Liver (tissue), 9 donors: ENCODE measurements around the gene LACC1. TPM values are rescaled to one million over a fixed set of nuclear protein-coding genes. Genes with fewer than 3 reads are reported as not detected.

ENCODE experiments used
- DNase-seq: peaks from one replicate; pipeline ENCODE4 v3.0.0-alpha.2; 2017; ENCODE audit warnings: low spot score
- H3K27ac ChIP-seq, 2 donors: one replicate each; pipeline ENCODE4 v1.7.0; 2013; ENCODE audit warnings: inconsistent platforms in 2 of 2, low read length in 2 of 2, control low read depth in 1 of 2, low read depth in 1 of 2, mild to moderate bottlenecking in 1 of 2
- H3K27me3 ChIP-seq, 4 donors: one replicate each; pipeline versions ENCODE4 v1.6.1 to v1.7.0; 2013; ENCODE audit warnings: low read length in 3 of 4, inconsistent platforms in 1 of 4, mild to moderate bottlenecking in 1 of 4, moderate library complexity in 1 of 4; ENCODE audit not compliant: control insufficient read depth in 4 of 4, insufficient read depth in 4 of 4
- H3K36me3 ChIP-seq, 4 donors: one replicate each; pipeline versions ENCODE4 v1.6.1 to v1.7.0; 2013; ENCODE audit warnings: low read length in 3 of 4, mild to moderate bottlenecking in 3 of 4, low read depth in 1 of 4, moderate library complexity in 1 of 4; ENCODE audit not compliant: control insufficient read depth in 4 of 4, insufficient read depth in 3 of 4
- H3K4me1 ChIP-seq, 4 donors: one replicate each; pipeline versions ENCODE4 v1.6.1 to v1.7.0; 2013; ENCODE audit warnings: low read length in 3 of 4, mild to moderate bottlenecking in 3 of 4, moderate library complexity in 1 of 4; ENCODE audit not compliant: control insufficient read depth in 4 of 4, insufficient read depth in 4 of 4
- H3K4me3 ChIP-seq, 3 donors: one replicate each; pipeline versions ENCODE4 v1.6.1 to v1.7.0; 2013; ENCODE audit warnings: low read length in 3 of 3, control low read depth in 1 of 3, low read depth in 1 of 3, mild to moderate bottlenecking in 1 of 3
- H3K9ac ChIP-seq, 2 donors: one replicate each; pipeline ENCODE4 v1.7.0; 2013; ENCODE audit warnings: low read length in 2 of 2, mild to moderate bottlenecking in 2 of 2, moderate library complexity in 2 of 2, control low read depth in 1 of 2, low read depth in 1 of 2
- H3K9me3 ChIP-seq, 4 donors: one replicate each; pipeline versions ENCODE4 v1.6.1 to v1.7.0; 2013; ENCODE audit warnings: low read length in 3 of 4; ENCODE audit not compliant: control insufficient read depth in 4 of 4
- EGR1 ChIP-seq, 2 donors: IDR thresholded peaks; 2 replicates each; pipeline ENCODE4 v1.6.1; 2016 to 2018; ENCODE audit warnings: antibody characterized with exemption in 2 of 2, low read depth in 2 of 2
- FOXA1 ChIP-seq: IDR thresholded peaks from 2 replicates; pipeline ENCODE4 v1.6.1; 2016; ENCODE audit warnings: antibody characterized with exemption
- FOXA2 ChIP-seq: IDR thresholded peaks from 2 replicates; pipeline ENCODE4 v1.6.1; 2016; ENCODE audit warnings: antibody characterized with exemption
- GABPA ChIP-seq, 2 donors: IDR thresholded peaks in 1 of 2; conservative IDR thresholded peaks in 1 of 2; 2 replicates each; pipeline ENCODE4 v1.6.1; 2016; ENCODE audit warnings: antibody characterized with exemption in 2 of 2, mild to moderate bottlenecking in 1 of 2, moderate library complexity in 1 of 2
- HNF4A ChIP-seq, 2 donors: conservative IDR thresholded peaks; 2 replicates each; pipeline ENCODE4 v1.6.1; 2016; ENCODE audit warnings: antibody characterized with exemption in 2 of 2, mild to moderate bottlenecking in 2 of 2
- HNF4G ChIP-seq: IDR thresholded peaks from 2 replicates; pipeline ENCODE4 v1.6.1; 2016; ENCODE audit warnings: antibody characterized with exemption
- JUND ChIP-seq, 2 donors: IDR thresholded peaks; 2 replicates each; pipeline ENCODE4 v1.6.1; 2016; ENCODE audit warnings: antibody characterized with exemption in 2 of 2
- NR2F2 ChIP-seq: IDR thresholded peaks from 2 replicates; pipeline ENCODE4 v1.6.1; 2016; ENCODE audit warnings: antibody characterized with exemption
- RAD21 ChIP-seq, 2 donors: IDR thresholded peaks; 2 replicates each; pipeline ENCODE4 v1.6.1; 2016; ENCODE audit warnings: antibody characterized with exemption in 2 of 2, mild to moderate bottlenecking in 2 of 2
- RXRA ChIP-seq, 2 donors: IDR thresholded peaks; 2 replicates each; pipeline ENCODE4 v1.6.1; 2017 to 2018; ENCODE audit warnings: antibody characterized with exemption in 2 of 2, mild to moderate bottlenecking in 1 of 2
- SP1 ChIP-seq: IDR thresholded peaks from 2 replicates; pipeline ENCODE4 v1.6.1; 2018; ENCODE audit warnings: antibody characterized with exemption, mild to moderate bottlenecking
- TAF1 ChIP-seq: conservative IDR thresholded peaks from 2 replicates; pipeline ENCODE4 v1.6.1; 2016; ENCODE audit warnings: antibody characterized with exemption, mild to moderate bottlenecking
- YY1 ChIP-seq: IDR thresholded peaks from 2 replicates; pipeline ENCODE4 v1.6.1; 2016; ENCODE audit warnings: antibody characterized with exemption, mild to moderate bottlenecking
- WGBS: extraction: QIAGEN DNeasy Blood & Tissue Kit; methylation state at CpG from one replicate; pipeline ENCODE4 v1.1.7; 2013; 5-methylcytosine and 5-hydroxymethylcytosine counted together
- polyA plus RNA-seq, 2 donors: library from polyadenylated mRNA; stranded (reverse) in 1 of 2; unstranded in 1 of 2; fragments of 200-250 nt in 1 of 2; fragments of >200 nt in 1 of 2; fragmentation: Nextera tagmentation in 1 of 2; extraction: Ambion mirVana in 1 of 2; gene quantifications; one replicate each; pipeline versions ENCODE4 v1.2.1 to v1.2.3, GENCODE V29; 2013 to 2015
- total RNA-seq, 2 donors: library from RNA; depleted of rRNA; stranded (reverse); fragments of >200 nt; gene quantifications; one replicate each; pipeline ENCODE4 v1.2.3, GENCODE V29; 2014
- TF ChIP-seq, protein P1 (sequence below): IDR thresholded peaks from 2 replicates; pipeline ENCODE4 v1.6.1; 2016; ENCODE audit warnings: antibody characterized with exemption
- TF ChIP-seq, protein P2 (sequence below): IDR thresholded peaks from 2 replicates; pipeline ENCODE4 v1.6.1; 2016; ENCODE audit warnings: antibody characterized with exemption
- TF ChIP-seq, protein P3 (sequence below): fragments of 150-350 bp; IDR thresholded peaks from 2 replicates; pipeline ENCODE4 v1.5.1; 2017; ENCODE audit warnings: improper control_type of control experiment, low read depth, low read length; ENCODE audit not compliant: missing input control
- TF ChIP-seq, protein P4 (sequence below): IDR thresholded peaks from 2 replicates; pipeline ENCODE4 v1.6.1; 2016; ENCODE audit warnings: antibody characterized with exemption, mild to moderate bottlenecking
- TF ChIP-seq, protein P5 (sequence below): IDR thresholded peaks from 2 replicates; pipeline ENCODE4 v1.6.1; 2016; ENCODE audit warnings: antibody characterized with exemption
- donor health status: healthy.
- donor health status: healthy.
- donor health status: healthy.
- donor health status: healthy.
- donor health status: healthy.

Gene LACC1
- total and polyA plus RNA-seq, 4 donors = 2.2 to 4.4 (median 2.5) TPM

DNA sequence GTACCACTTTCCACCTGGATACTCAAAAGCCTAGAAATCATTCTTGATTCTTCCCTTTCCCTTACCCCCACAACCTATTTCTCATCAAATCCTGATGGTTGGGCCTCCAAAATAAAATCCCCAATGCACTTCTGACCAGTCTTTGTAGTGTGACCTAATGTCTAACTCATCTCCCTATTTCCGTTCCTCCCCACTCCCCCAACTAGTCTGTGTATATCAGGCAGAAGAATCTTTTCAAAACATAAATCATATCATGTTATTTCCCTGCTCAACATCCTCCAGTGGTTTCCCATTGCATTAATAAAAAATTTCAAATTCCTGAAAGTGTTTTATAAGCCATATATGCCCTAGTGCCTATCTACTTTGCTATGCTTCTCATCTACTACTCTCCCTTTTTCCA is 17.8 kb upstream of the LACC1 start:
- Histone ChIP-seq H3K9me3 (no peaks in the 10 kb centered on the region), H3K4me1 (no peaks in the 10 kb centered on the region), H3K36me3 (peaks cover 0 to 4% (median 3%) of the 10 kb centered on the region in 4 donors), H3K4me3 (no peak overlapping the region), H3K27me3 (no peaks in the 10 kb centered on the region), H3K27ac (no peak overlapping the region), H3K9ac (no peak overlapping the region)
- TF ChIP-seq RAD21 (IDR thresholded peaks at IDR 0.05) (no peak), YY1 (no peak), SP1 (no peak), HNF4A (conservative IDR thresholded peaks at IDR 0.05) (no peak), FOXA2 (no peak), FOXA1 (no peak), RXRA (IDR thresholded peaks at IDR 0.05) (no peak), NR2F2 (no peak), GABPA (IDR thresholded peaks at IDR 0.05 in 1 of 2, conservative IDR thresholded peaks at IDR 0.05 in 1 of 2) (no peak), EGR1 (IDR thresholded peaks at IDR 0.05; ENCODE audit: low read depth in 2 of 2) (no peak), HNF4G (no peak), TAF1 (no peak), JUND (IDR thresholded peaks at IDR 0.05) (no peak)
- TF ChIP-seq, protein P1, sequence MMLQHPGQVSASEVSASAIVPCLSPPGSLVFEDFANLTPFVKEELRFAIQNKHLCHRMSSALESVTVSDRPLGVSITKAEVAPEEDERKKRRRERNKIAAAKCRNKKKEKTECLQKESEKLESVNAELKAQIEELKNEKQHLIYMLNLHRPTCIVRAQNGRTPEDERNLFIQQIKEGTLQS = no peak
- TF ChIP-seq, protein P2, sequence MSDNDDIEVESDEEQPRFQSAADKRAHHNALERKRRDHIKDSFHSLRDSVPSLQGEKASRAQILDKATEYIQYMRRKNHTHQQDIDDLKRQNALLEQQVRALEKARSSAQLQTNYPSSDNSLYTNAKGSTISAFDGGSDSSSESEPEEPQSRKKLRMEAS = no peak
- TF ChIP-seq, protein P3, sequence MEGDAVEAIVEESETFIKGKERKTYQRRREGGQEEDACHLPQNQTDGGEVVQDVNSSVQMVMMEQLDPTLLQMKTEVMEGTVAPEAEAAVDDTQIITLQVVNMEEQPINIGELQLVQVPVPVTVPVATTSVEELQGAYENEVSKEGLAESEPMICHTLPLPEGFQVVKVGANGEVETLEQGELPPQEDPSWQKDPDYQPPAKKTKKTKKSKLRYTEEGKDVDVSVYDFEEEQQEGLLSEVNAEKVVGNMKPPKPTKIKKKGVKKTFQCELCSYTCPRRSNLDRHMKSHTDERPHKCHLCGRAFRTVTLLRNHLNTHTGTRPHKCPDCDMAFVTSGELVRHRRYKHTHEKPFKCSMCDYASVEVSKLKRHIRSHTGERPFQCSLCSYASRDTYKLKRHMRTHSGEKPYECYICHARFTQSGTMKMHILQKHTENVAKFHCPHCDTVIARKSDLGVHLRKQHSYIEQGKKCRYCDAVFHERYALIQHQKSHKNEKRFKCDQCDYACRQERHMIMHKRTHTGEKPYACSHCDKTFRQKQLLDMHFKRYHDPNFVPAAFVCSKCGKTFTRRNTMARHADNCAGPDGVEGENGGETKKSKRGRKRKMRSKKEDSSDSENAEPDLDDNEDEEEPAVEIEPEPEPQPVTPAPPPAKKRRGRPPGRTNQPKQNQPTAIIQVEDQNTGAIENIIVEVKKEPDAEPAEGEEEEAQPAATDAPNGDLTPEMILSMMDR = no peak
- TF ChIP-seq, protein P4, sequence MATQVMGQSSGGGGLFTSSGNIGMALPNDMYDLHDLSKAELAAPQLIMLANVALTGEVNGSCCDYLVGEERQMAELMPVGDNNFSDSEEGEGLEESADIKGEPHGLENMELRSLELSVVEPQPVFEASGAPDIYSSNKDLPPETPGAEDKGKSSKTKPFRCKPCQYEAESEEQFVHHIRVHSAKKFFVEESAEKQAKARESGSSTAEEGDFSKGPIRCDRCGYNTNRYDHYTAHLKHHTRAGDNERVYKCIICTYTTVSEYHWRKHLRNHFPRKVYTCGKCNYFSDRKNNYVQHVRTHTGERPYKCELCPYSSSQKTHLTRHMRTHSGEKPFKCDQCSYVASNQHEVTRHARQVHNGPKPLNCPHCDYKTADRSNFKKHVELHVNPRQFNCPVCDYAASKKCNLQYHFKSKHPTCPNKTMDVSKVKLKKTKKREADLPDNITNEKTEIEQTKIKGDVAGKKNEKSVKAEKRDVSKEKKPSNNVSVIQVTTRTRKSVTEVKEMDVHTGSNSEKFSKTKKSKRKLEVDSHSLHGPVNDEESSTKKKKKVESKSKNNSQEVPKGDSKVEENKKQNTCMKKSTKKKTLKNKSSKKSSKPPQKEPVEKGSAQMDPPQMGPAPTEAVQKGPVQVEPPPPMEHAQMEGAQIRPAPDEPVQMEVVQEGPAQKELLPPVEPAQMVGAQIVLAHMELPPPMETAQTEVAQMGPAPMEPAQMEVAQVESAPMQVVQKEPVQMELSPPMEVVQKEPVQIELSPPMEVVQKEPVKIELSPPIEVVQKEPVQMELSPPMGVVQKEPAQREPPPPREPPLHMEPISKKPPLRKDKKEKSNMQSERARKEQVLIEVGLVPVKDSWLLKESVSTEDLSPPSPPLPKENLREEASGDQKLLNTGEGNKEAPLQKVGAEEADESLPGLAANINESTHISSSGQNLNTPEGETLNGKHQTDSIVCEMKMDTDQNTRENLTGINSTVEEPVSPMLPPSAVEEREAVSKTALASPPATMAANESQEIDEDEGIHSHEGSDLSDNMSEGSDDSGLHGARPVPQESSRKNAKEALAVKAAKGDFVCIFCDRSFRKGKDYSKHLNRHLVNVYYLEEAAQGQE = no peak
- TF ChIP-seq, protein P5, sequence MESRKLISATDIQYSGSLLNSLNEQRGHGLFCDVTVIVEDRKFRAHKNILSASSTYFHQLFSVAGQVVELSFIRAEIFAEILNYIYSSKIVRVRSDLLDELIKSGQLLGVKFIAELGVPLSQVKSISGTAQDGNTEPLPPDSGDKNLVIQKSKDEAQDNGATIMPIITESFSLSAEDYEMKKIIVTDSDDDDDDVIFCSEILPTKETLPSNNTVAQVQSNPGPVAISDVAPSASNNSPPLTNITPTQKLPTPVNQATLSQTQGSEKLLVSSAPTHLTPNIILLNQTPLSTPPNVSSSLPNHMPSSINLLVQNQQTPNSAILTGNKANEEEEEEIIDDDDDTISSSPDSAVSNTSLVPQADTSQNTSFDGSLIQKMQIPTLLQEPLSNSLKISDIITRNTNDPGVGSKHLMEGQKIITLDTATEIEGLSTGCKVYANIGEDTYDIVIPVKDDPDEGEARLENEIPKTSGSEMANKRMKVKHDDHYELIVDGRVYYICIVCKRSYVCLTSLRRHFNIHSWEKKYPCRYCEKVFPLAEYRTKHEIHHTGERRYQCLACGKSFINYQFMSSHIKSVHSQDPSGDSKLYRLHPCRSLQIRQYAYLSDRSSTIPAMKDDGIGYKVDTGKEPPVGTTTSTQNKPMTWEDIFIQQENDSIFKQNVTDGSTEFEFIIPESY = no peak
- WGBS = 95% methylated on average over 1 of the region's 1 CpG
- DNase-seq = no peak
